HL-60 (cell line): ENCODE data around the gene NEDD8.

ENCODE experiments used
- DNase-seq, 2 experiments: peaks; one replicate each; pipeline ENCODE4 v3.0.0-alpha.2; 2010 to 2020; ENCODE audit warnings: low read depth in 1 of 2, low spot score in 1 of 2
- H3K27ac ChIP-seq: fragments of 250-450 bp; sonication (Bioruptor Pico); replicated peaks from 2 replicates; pipeline ENCODE4 v1.5.1; 2020; ENCODE audit warnings: mild to moderate bottlenecking, moderate library complexity
- H3K27me3 ChIP-seq: fragments of 250-450 bp; sonication (Bioruptor Pico); 2 replicates; pipeline ENCODE4 v1.5.1; 2021; ENCODE audit warnings: mild to moderate bottlenecking, moderate library complexity; ENCODE audit not compliant: insufficient read depth, poor library complexity, severe bottlenecking
- H3K4me3 ChIP-seq: replicated peaks from 2 replicates; pipeline ENCODE4 v1.5.1; 2011; ENCODE audit warnings: mild to moderate bottlenecking, control low read depth, low read length; ENCODE audit not compliant: insufficient read depth
- CTCF ChIP-seq: IDR thresholded peaks from one replicate; pipeline ENCODE4 v1.5.1; 2011; ENCODE audit warnings: low read length, control low read depth, inconsistent platforms; ENCODE audit not compliant: insufficient read depth
- GABPA ChIP-seq: IDR thresholded peaks from 2 replicates; pipeline ENCODE4 v1.6.1; 2012; ENCODE audit warnings: low read depth
- POLR2AphosphoS5 ChIP-seq: IDR thresholded peaks from 2 replicates; pipeline ENCODE4 v1.6.1; 2012; ENCODE audit warnings: low read depth
- REST ChIP-seq: IDR thresholded peaks from 2 replicates; pipeline ENCODE4 v1.6.1; 2012; ENCODE audit warnings: low read depth; ENCODE audit not compliant: insufficient replicate concordance
- SPI1 ChIP-seq: IDR thresholded peaks from 2 replicates; pipeline ENCODE4 v1.6.1; 2012; ENCODE audit warnings: low read depth, mild to moderate bottlenecking, borderline replicate concordance

Gene NEDD8

GRCh38 chr14:24258119-24258518, 26.0 kb upstream of the NEDD8 start:
- Histone ChIP-seq H3K4me3 (no peak overlapping the region), H3K27me3 (no peaks in the 10 kb centered on the region), H3K27ac (no peak overlapping the region)
- TF ChIP-seq POLR2AphosphoS5 (no peak), CTCF (no peak), REST (no peak), SPI1 (no peak), GABPA (no peak)
- DNase-seq: no peak

GRCh38 chr14:24256960-24257359, 24.8 kb upstream of the NEDD8 start:
- DNase-seq: no peak
- H3K4me3 ChIP-seq: no peak overlapping the region
- no peaks in the 10 kb centered on the region for H3K27me3 ChIP-seq
- H3K27ac ChIP-seq: no peak overlapping the region
- TF ChIP-seq SPI1 (no peak), GABPA (no peak)

- Histone ChIP-seq H3K27ac (no peak overlapping the region), H3K4me3 (no peak overlapping the region), H3K27me3 (no peaks in the 10 kb centered on the region)
- TF ChIP-seq GABPA (no peak), POLR2AphosphoS5 (no peak), REST (no peak), CTCF (no peak)
- DNase-seq: no peak
These were observed 24.0 kb upstream of the NEDD8 start for GRCh38 chr14:24255931-24256711.

- no peak for DNase-seq
- Histone ChIP-seq H3K27me3 (no peaks in the 10 kb centered on the region), H3K27ac (no peak overlapping the region), H3K4me3 (no peak overlapping the region)
- TF ChIP-seq CTCF (no peak), POLR2AphosphoS5 (no peak), REST (no peak), GABPA (no peak), SPI1 (no peak)
These were observed 23.3 kb upstream of the NEDD8 start for GRCh38 chr14:24255438-24255837.
